Thyroid gland (tissue), 4 donors: Measurements from ENCODE around the gene PANK1. TPM values are rescaled to one million over a fixed set of nuclear protein-coding genes. Genes with fewer than 3 reads are reported as not detected.

ENCODE experiments used
- DNase-seq, 2 donors: peaks; one replicate each; pipeline ENCODE4 v3.0.0-alpha.2; 2019
- H3K27ac ChIP-seq, 3 donors: fragments of 200-600 bp; sonication (generic); 1 replicate in 2 of 3; 2 replicates in 1 of 3; pipeline ENCODE4 v1.5.1; 2016 to 2019; ENCODE audit warnings: mild to moderate bottlenecking in 1 of 3, moderate library complexity in 1 of 3
- H3K27me3 ChIP-seq: fragments of 200-600 bp; sonication (generic); one replicate; pipeline ENCODE4 v1.5.1; 2019
- H3K36me3 ChIP-seq, 2 donors: fragments of 200-600 bp; sonication (generic); one replicate each; pipeline ENCODE4 v1.5.1; 2016 to 2019
- H3K4me1 ChIP-seq, 2 donors: fragments of 200-600 bp; sonication (generic); one replicate each; pipeline ENCODE4 v1.5.1; 2017 to 2019
- H3K4me3 ChIP-seq, 3 donors: fragments of 200-600 bp; sonication (generic); replicated peaks in 1 of 3; 1 replicate in 2 of 3; 2 replicates in 1 of 3; pipeline ENCODE4 v1.5.1; 2016; ENCODE audit warnings: mild to moderate bottlenecking in 1 of 3
- H3K9me3 ChIP-seq: fragments of 200-600 bp; sonication (generic); one replicate; pipeline ENCODE4 v1.5.1; 2017
- CTCF ChIP-seq, 6 experiments: fragments of 200-600 bp in 3 of 6; fragments of 450-650 bp in 3 of 6; sonication (generic) in 3 of 6; IDR thresholded peaks; one replicate each; pipeline ENCODE4 v1.5.1; 2016 to 2019; ENCODE audit warnings: antibody characterized with exemption in 6 of 6, mild to moderate bottlenecking in 2 of 6, inconsistent platforms in 1 of 6, moderate library complexity in 1 of 6
- POLR2A ChIP-seq, 2 donors: fragments of 450-650 bp; IDR thresholded peaks; one replicate each; pipeline ENCODE4 v1.6.1; 2017; ENCODE audit warnings: antibody characterized with exemption in 2 of 2, mild to moderate bottlenecking in 2 of 2, moderate library complexity in 1 of 2
- WGBS, 2 donors: methylation state at CpG; one replicate each; pipeline ENCODE4 v1.1.5; 2017; 5-methylcytosine and 5-hydroxymethylcytosine counted together
- intact Hi-C: fragments of 100-400 bp; cut with DNase I; formaldehyde crosslinking; loops from one replicate; pipeline ENCODE4 v1.15.1; 2023
- total RNA-seq, 4 donors: library from RNA; depleted of rRNA; stranded (reverse); fragments of >200 nt; gene quantifications; one replicate each; pipeline ENCODE4 v1.2.3, GENCODE V29; 2016

The PANK1 gene
- total RNA-seq, 4 donors from 2014 or later = 20.6 to 40.6 (median 26.9) TPM

DNA sequence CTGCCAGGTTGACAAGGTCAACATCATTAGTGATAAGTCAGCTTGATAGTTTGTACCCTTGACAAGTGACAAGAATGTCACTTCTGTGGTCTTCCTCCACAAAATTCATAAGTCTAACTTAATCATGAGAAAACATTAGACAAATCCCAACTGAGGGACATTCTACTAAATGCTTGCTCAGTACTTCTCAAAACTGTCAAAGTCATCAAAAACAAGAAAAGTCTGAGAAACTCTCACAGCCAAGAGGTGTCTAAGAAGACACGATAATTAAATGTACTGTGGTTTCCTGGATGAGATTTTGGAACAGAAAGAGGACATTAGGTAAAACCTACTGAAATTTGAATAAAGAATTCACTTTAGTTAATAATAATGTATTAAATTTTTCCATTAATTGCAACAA is 79.9 kb downstream of the PANK1 start:
- intact Hi-C loops = loop anchor here (10.0 kb wide), 1 partner anchor 540 kb away; no protein-coding TSS in a partner anchor
- no peak for DNase-seq
- WGBS, 2 donors = 76 to 83% methylated on average over 1 of the region's 1 CpG
- H3K4me1 ChIP-seq = peaks cover 4 to 13% of the 10 kb centered on the region in 2 donors
- no peaks in the 10 kb centered on the region for H3K27me3 ChIP-seq
- TF ChIP-seq CTCF (IDR thresholded peaks at IDR 0.05) (no peak), POLR2A (IDR thresholded peaks at IDR 0.05) (no peak)
- no peaks in the 10 kb centered on the region for H3K36me3 ChIP-seq
- no peak overlapping the region for H3K27ac ChIP-seq
- no peak overlapping the region for H3K4me3 ChIP-seq
- H3K9me3 ChIP-seq = no peaks in the 10 kb centered on the region

- H3K4me1 ChIP-seq = peaks cover 4 to 13% of the 10 kb centered on the region in 2 donors
- TF ChIP-seq CTCF (IDR thresholded peaks at IDR 0.05) = peak; percentile 33 to 92 (median 68)
- no peak for TF ChIP-seq POLR2A (IDR thresholded peaks at IDR 0.05)
- no peaks in the 10 kb centered on the region for H3K9me3 ChIP-seq
- intact Hi-C loops = loop anchor here (5.0 to 10.0 kb wide), 2 partner anchors 137 to 539 kb away; no protein-coding TSS in a partner anchor
- 12 to 14% methylated on average over 2 of the region's 2 CpGs for WGBS, 2 donors
- H3K36me3 ChIP-seq = no peaks in the 10 kb centered on the region
- no peak overlapping the region for H3K27ac ChIP-seq
- no peak overlapping the region for H3K4me3 ChIP-seq
- H3K27me3 ChIP-seq = no peaks in the 10 kb centered on the region
- no peak for DNase-seq
Observed at GRCh38 chr10:89563861-89564478, 81.1 kb downstream of the PANK1 start.

DNA sequence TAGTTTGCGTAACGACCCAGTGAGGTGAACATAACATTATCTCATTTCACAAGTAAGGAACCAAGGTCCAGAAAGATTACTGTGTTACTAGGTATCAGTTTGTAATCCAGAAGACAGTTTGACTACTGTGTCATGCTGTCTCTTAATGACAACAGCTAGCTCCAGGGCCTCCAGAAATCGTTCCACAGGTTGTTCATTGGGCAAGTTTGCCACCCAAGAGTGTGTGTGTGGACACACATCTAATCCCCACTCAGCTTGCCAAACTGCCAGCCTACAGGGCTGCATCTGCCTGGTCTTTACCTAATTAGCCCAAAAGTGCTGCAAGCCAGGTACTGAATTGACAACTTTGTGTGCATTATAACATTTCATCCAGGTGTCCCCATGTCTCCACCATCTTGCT is 81.7 kb downstream of the PANK1 start:
- WGBS, 2 donors = 92 to 96% methylated on average over 3 of the region's 3 CpGs
- DNase-seq = no peak
- Histone ChIP-seq H3K4me3 (no peak overlapping the region), H3K4me1 (peaks cover 4 to 13% of the 10 kb centered on the region in 2 donors), H3K27me3 (no peaks in the 10 kb centered on the region), H3K9me3 (no peaks in the 10 kb centered on the region), H3K27ac (no peak overlapping the region), H3K36me3 (no peaks in the 10 kb centered on the region)
- intact Hi-C loops = loop anchor here (5.0 to 10.0 kb wide), 2 partner anchors 136 to 539 kb away; no protein-coding TSS in a partner anchor
- TF ChIP-seq POLR2A (IDR thresholded peaks at IDR 0.05) (no peak), CTCF (IDR thresholded peaks at IDR 0.05) (no peak)

DNA sequence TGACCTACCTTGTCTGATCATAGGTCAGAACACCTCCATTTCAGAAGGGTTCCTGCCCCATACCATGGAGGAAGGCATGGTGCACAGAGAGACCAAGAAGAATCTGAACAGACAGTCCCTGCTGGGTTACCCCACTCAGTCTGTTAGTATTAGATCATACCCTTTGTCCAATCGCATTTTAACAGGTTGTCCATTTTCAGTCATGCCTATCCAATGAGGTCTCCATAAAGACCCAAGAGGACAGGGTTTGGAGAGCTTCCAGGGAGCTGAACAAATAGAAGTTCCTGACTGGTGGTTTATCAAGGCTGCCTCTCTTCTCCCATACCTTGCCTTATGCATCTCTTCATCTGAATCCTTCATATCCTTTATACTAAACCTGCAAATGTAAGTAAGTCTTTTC is 88.4 kb downstream of the PANK1 start:
- Histone ChIP-seq H3K4me1 (peaks cover 0 to 14% of the 10 kb centered on the region in 2 donors), H3K9me3 (no peaks in the 10 kb centered on the region), H3K36me3 (no peaks in the 10 kb centered on the region), H3K27me3 (no peaks in the 10 kb centered on the region), H3K4me3 (no peak overlapping the region), H3K27ac (no peak overlapping the region)
- WGBS, 2 donors = 47 to 54% methylated on average over 1 of the region's 1 CpG
- intact Hi-C loops = no loop called here
- DNase-seq = peak; percentile 17 to 29
- TF ChIP-seq POLR2A (IDR thresholded peaks at IDR 0.05) (no peak), CTCF (IDR thresholded peaks at IDR 0.05) (no peak)

GRCh38 chr10:89555688-89556445 is 89.2 kb downstream of the PANK1 start:
- H3K27ac ChIP-seq = no peak overlapping the region
- peaks cover 0 to 14% of the 10 kb centered on the region in 2 donors for H3K4me1 ChIP-seq
- no peaks in the 10 kb centered on the region for H3K27me3 ChIP-seq
- peak in 1 of 2 donors; percentile 19 for DNase-seq
- intact Hi-C loops = no loop called here
- 83 to 87% methylated on average over 7 of the region's 7 CpGs for WGBS, 2 donors
- H3K4me3 ChIP-seq = no peak overlapping the region
- H3K9me3 ChIP-seq = no peaks in the 10 kb centered on the region
- H3K36me3 ChIP-seq = no peaks in the 10 kb centered on the region
- peak in 4 of 6 experiments; percentile 10 to 43 (median 33) for TF ChIP-seq CTCF (IDR thresholded peaks at IDR 0.05)
- TF ChIP-seq POLR2A (IDR thresholded peaks at IDR 0.05) = no peak
